Measurements from ENCODE around the gene RAPGEF5.

- TF ChIP-seq CTCF (conservative IDR thresholded peaks at IDR 0.05 in 1 of 2, IDR thresholded peaks at IDR 0.05 in 1 of 2; ENCODE audit: extremely low read depth in 1 of 2, insufficient read depth in 1 of 2, low read depth in 1 of 2, low read length in 2 of 2) = no peak
- TF ChIP-seq EZH2 (IDR thresholded peaks at IDR 0.05; ENCODE audit: borderline replicate concordance, low read length) = no peak
Measured at GRCh38 chr7:22120391-22121053, 236.4 kb downstream of the RAPGEF5 start.
